Measurements from ENCODE around the gene AHR.
"Not testable (repeated sequence)": the region's sequence is repeated elsewhere in the genome, so short reads cannot be mapped to it uniquely, and the experiment has no call there.

AHR gene

GRCh38 chr7:17380736-17381662 lies 82.5 kb downstream of the AHR start:
- DNase-seq, result no peak

GRCh38 chr7:17382408-17383354 lies 84.2 kb downstream of the AHR start:
- DNase-seq, result not testable (repeated sequence)

GRCh38 chr7:17384400-17384799 lies 85.9 kb downstream of the AHR start:
- DNase-seq, result peak in 1 of 3 experiments; percentile 11

- no peak for DNase-seq
Observed at GRCh38 chr7:17385612-17386011, 87.2 kb downstream of the AHR start.

GRCh38 chr7:17390392-17390791 lies 91.9 kb downstream of the AHR start:
- DNase-seq, result no peak

- no peak for DNase-seq
Observed at GRCh38 chr7:17391366-17391765, 92.9 kb downstream of the AHR start.

GRCh38 chr7:17392846-17393245 lies 94.4 kb downstream of the AHR start:
- no peak for DNase-seq

GRCh38 chr7:17394563-17394962 lies 96.1 kb downstream of the AHR start:
- not testable (repeated sequence) for DNase-seq

Measured in NCI-H1417 (cell line).